Keratinocyte (primary cell): Measurements from ENCODE around the gene IFFO2.

Experiments used
- CTCF ChIP-seq, 3 experiments: IDR thresholded peaks in 1 of 3; conservative IDR thresholded peaks in 1 of 3; optimal IDR thresholded peaks in 1 of 3; 2 replicates in 2 of 3; 3 replicates in 1 of 3; pipeline versions ENCODE3 to v1.5.1; 2011; ENCODE audit warnings: low read length in 3 of 3, mild to moderate bottlenecking in 3 of 3, moderate library complexity in 2 of 3, control low read depth in 1 of 3, inconsistent platforms in 1 of 3; ENCODE audit not compliant: insufficient read depth in 2 of 3; ENCODE audit errors: extremely low read depth in 1 of 3
- EZH2 ChIP-seq: IDR thresholded peaks from one replicate; pipeline ENCODE4 v1.6.1; 2012; ENCODE audit warnings: inconsistent platforms, mild to moderate bottlenecking, low read length, moderate library complexity

- TF ChIP-seq CTCF (optimal IDR thresholded peaks at IDR 0.05 in 1 of 3, IDR thresholded peaks at IDR 0.05 in 1 of 3, conservative IDR thresholded peaks at IDR 0.05 in 1 of 3; ENCODE audit: extremely low read depth in 1 of 3, insufficient read depth in 2 of 3, low read length in 3 of 3) (no peak), EZH2 (no peak)
Observed at GRCh38 chr1:18943162-18943561, 13.3 kb downstream of the IFFO2 start.
